HG03354 (cell line): Measurements from ENCODE around the gene HOXB5.

ENCODE experiments used
- ATAC-seq: cut with Tn5 transposase; IDR thresholded peaks from one replicate; pipeline ENCODE4 v1.9.1; 2021; ENCODE audit warnings: mild to moderate bottlenecking; ENCODE audit not compliant: unreplicated experiment, poor library complexity, severe bottlenecking

Gene HOXB5

GRCh38 chr17:48593840-48594537 is 410 bp upstream of the HOXB5 start:
- no peak for ATAC-seq

GRCh38 chr17:48592577-48592976 is 1.0 kb downstream of the HOXB5 start:
- ATAC-seq: no peak

GRCh38 chr17:48592057-48592514 is 1.5 kb downstream of the HOXB5 start:
- no peak for ATAC-seq

GRCh38 chr17:48591255-48592056 is 2.1 kb downstream of the HOXB5 start:
- no peak for ATAC-seq

- ATAC-seq: no peak
These were observed 2.9 kb downstream of the HOXB5 start for GRCh38 chr17:48590607-48591161.

- ATAC-seq: no peak
These were observed 3.6 kb downstream of the HOXB5 start, which contains the start of gene HOXB3 for GRCh38 chr17:48589831-48590606. HOXB3 (minus strand) TSS chr17:48590241; CDS start chr17:48552474, 37,767 bp downstream.

- ATAC-seq: no peak
These were observed 4.3 kb downstream of the HOXB5 start for GRCh38 chr17:48589060-48589830.

- ATAC-seq: no peak
These were observed 5.1 kb downstream of the HOXB5 start for GRCh38 chr17:48588528-48588927.

GRCh38 chr17:48588074-48588415 is 5.5 kb downstream of the HOXB5 start:
- no peak for ATAC-seq

GRCh38 chr17:48587276-48588073 is 6.1 kb downstream of the HOXB5 start:
- ATAC-seq: no peak

- ATAC-seq: no peak
These were observed 7.0 kb downstream of the HOXB5 start for GRCh38 chr17:48586355-48587258.

GRCh38 chr17:48584223-48584741 is 9.3 kb downstream of the HOXB5 start:
- no peak for ATAC-seq

GRCh38 chr17:48583708-48584222 is 9.8 kb downstream of the HOXB5 start:
- no peak for ATAC-seq

- ATAC-seq: no peak
These were observed 10.9 kb downstream of the HOXB5 start for GRCh38 chr17:48582750-48583069.

- ATAC-seq: no peak
These were observed 13.6 kb downstream of the HOXB5 start for GRCh38 chr17:48579760-48580554.

GRCh38 chr17:48579471-48579759 is 14.2 kb downstream of the HOXB5 start:
- no peak for ATAC-seq
